Endothelial cell (in vitro differentiated cells): ENCODE measurements around the gene KRTAP5-9. TPM values are rescaled to one million over a fixed set of nuclear protein-coding genes. Genes with fewer than 3 reads are reported as not detected.

Source experiments
- DNase-seq: peaks from one replicate; pipeline ENCODE4 v3.0.0; 2021; ENCODE audit warnings: low spot score
- H3K27ac Mint-ChIP-seq: one replicate; pipeline ENCODE4 v1.8.0; 2021; ENCODE audit warnings: mixed read lengths, inconsistent platforms; ENCODE audit not compliant: unreplicated experiment
- H3K27me3 Mint-ChIP-seq: one replicate; pipeline ENCODE4 v1.8.0; 2021; ENCODE audit warnings: mild to moderate bottlenecking, moderate library complexity, mixed read lengths, inconsistent platforms; ENCODE audit not compliant: unreplicated experiment
- H3K36me3 Mint-ChIP-seq: one replicate; pipeline ENCODE4 v1.8.0; 2021; ENCODE audit warnings: mild to moderate bottlenecking, low read depth, mixed read lengths, inconsistent platforms; ENCODE audit not compliant: unreplicated experiment
- H3K4me1 Mint-ChIP-seq: one replicate; pipeline ENCODE4 v1.8.0; 2021; ENCODE audit warnings: mild to moderate bottlenecking, mixed read lengths, inconsistent platforms; ENCODE audit not compliant: unreplicated experiment
- H3K4me3 Mint-ChIP-seq: one replicate; pipeline ENCODE4 v1.8.0; 2021; ENCODE audit warnings: mild to moderate bottlenecking, mixed read lengths, inconsistent platforms; ENCODE audit not compliant: unreplicated experiment
- H3K9me3 Mint-ChIP-seq: one replicate; pipeline ENCODE4 v1.8.0; 2021; ENCODE audit warnings: mixed read lengths, inconsistent platforms; ENCODE audit not compliant: unreplicated experiment
- CTCF ChIP-seq: fragments of 200-600 bp; sonication (generic); IDR thresholded peaks from one replicate; pipeline ENCODE4 v1.5.0; 2021; ENCODE audit warnings: antibody characterized with exemption; ENCODE audit not compliant: unreplicated experiment
- total RNA-seq: library from RNA; stranded (reverse); fragmentation: NEBNext Ultra II Directional; extraction: Animal tissue kit (Norgen Biotek cat#: 25700); gene quantifications from one replicate; pipeline ENCODE4 v1.2.1, GENCODE V29; 2021; ENCODE audit not compliant: unreplicated experiment

Gene KRTAP5-9
- total RNA-seq, 1 donor from 2014 or later = 0.80 TPM

GRCh38 chr11:71502026-71502425 is 46.2 kb upstream of the KRTAP5-9 start:
- H3K4me1 Mint-ChIP-seq = peaks cover 3% of the 10 kb centered on the region
- no peak overlapping the region for H3K27ac Mint-ChIP-seq
- H3K9me3 Mint-ChIP-seq = no peaks in the 10 kb centered on the region
- peaks cover 24% of the 10 kb centered on the region for H3K36me3 Mint-ChIP-seq
- H3K27me3 Mint-ChIP-seq = peaks cover 8% of the 10 kb centered on the region
- H3K4me3 Mint-ChIP-seq = no peak overlapping the region
- DNase-seq = no peak
- TF ChIP-seq CTCF = no peak

GRCh38 chr11:71502871-71503435 is 45.3 kb upstream of the KRTAP5-9 start:
- H3K4me1 Mint-ChIP-seq = peaks cover 3% of the 10 kb centered on the region
- no peak for DNase-seq
- no peak for TF ChIP-seq CTCF
- no peaks in the 10 kb centered on the region for H3K9me3 Mint-ChIP-seq
- H3K27me3 Mint-ChIP-seq = peaks cover 4% of the 10 kb centered on the region
- H3K27ac Mint-ChIP-seq = no peak overlapping the region
- H3K36me3 Mint-ChIP-seq = peaks cover 19% of the 10 kb centered on the region
- no peak overlapping the region for H3K4me3 Mint-ChIP-seq

DNA sequence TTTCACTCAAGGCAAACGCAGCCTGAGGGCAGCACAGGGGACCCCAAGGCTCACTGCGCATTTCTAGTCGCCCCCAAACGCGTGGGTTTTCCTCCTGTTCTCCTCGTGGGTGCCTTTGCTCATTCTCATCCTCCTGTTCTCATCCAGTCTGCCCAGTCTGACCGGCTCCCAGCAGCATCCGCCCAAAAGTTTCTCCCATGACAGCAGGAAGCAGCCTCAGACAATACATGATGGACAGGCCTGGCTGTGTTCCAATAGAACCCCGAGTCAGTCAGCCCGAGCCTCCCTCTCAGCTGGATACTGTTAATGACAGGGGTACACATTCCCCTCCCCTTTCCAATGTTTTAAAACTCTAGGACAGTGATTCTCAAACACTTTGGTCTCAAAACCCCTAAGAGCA is 43.7 kb upstream of the KRTAP5-9 start:
- DNase-seq = no peak
- Mint-ChIP-seq H3K27ac (no peak overlapping the region), H3K36me3 (peaks cover 15% of the 10 kb centered on the region), H3K4me3 (no peak overlapping the region), H3K27me3 (peaks cover 4% of the 10 kb centered on the region), H3K9me3 (peaks cover 2% of the 10 kb centered on the region), H3K4me1 (peaks cover 3% of the 10 kb centered on the region)
- TF ChIP-seq CTCF = no peak

DNA sequence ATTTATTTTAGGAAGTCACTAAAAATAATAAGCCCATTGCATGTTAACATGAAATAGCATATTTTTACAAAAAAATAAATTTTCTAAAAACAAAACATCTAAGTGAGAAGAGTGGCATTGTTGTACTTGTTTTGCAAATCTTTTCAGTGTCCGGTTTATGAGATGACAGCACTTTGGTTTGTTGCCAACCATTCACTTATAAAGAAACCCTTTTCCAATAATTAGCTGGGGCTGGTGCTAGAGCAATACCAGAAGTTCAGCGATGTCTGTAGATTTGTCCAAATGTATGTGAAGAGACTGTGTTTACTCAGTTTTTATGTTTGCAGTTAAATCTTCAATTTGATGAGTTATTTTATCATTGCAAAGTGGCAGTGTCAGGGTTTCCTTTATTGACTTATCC is 43.2 kb upstream of the KRTAP5-9 start:
- Mint-ChIP-seq H3K27me3 (peaks cover 4% of the 10 kb centered on the region), H3K36me3 (peaks cover 19% of the 10 kb centered on the region), H3K27ac (no peak overlapping the region), H3K4me3 (no peak overlapping the region), H3K4me1 (peaks cover 3% of the 10 kb centered on the region), H3K9me3 (peaks cover 3% of the 10 kb centered on the region)
- DNase-seq = no peak
- no peak for TF ChIP-seq CTCF

GRCh38 chr11:71505781-71506180 is 42.4 kb upstream of the KRTAP5-9 start:
- Mint-ChIP-seq H3K27me3 (peaks cover 4% of the 10 kb centered on the region), H3K4me3 (no peak overlapping the region), H3K4me1 (peaks cover 3% of the 10 kb centered on the region), H3K27ac (no peak overlapping the region), H3K9me3 (peaks cover 3% of the 10 kb centered on the region), H3K36me3 (peaks cover 20% of the 10 kb centered on the region)
- TF ChIP-seq CTCF = no peak
- DNase-seq = no peak
